ENCODE measurements around the gene GK. TPM values are rescaled to one million over a fixed set of nuclear protein-coding genes. Genes with fewer than 3 reads are reported as not detected.

The GK gene
- total and polyA plus RNA-seq, 2 donors (not counting 3 experiments of a cell fraction or from before 2014, with no cell fraction given), result 2.7 to 7.6 TPM

DNA sequence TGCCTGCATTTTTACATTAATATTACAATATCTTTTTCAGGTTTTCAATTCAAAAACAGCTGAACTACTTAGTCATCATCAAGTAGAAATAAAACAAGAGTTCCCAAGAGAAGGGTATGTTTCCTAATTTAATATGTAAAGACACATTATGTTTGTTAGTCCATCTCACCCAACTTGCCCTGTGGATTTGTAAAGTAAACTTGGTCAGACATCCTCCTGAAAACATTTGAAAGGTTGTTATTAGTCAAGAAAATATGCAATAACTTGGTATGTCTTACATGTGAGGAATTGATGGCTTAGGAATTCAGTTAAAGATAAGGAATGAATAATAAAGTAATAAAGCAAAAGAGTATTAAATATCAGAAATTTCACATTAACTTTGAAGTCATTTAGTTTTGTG, 12.2 kb downstream of the GK start:
- H3K27ac ChIP-seq (ENCODE audit: insufficient read depth, low read depth, low read length), result no peak overlapping the region
- no TSS peak for BruUV-seq (replicated peaks)
- no peaks in the 10 kb centered on the region for H3K36me3 ChIP-seq (ENCODE audit: control insufficient read depth in 2 of 2, extremely low read depth in 1 of 2, insufficient read depth in 2 of 2, low read length in 2 of 2)
- dilution Hi-C loops (cut with MboI; ENCODE audit: extremely low pct_ligation_motif_present, low sequenced_read_pairs) (no loop called here), intact Hi-C loops (cut with micrococcal nuclease) (no loop called here)
- no peak overlapping the region for H2AFZ ChIP-seq (ENCODE audit: low read depth, low read length)
- POLR2A ChIA-PET, result no interaction called here
- no peaks in the 10 kb centered on the region for H3K4me1 ChIP-seq (ENCODE audit: control insufficient read depth, extremely low read depth, insufficient read depth, low read length)
- no peak for TF ChIP-seq JUN (IDR thresholded peaks at IDR 0.05; ENCODE audit: borderline replicate concordance, insufficient read depth, insufficient read length, low read depth)
- TF ChIP-seq POLR2A (IDR thresholded peaks at IDR 0.05; ENCODE audit: low read depth, low read length), result no peak
- H3K9me1 ChIP-seq (replicated peaks; ENCODE audit: control insufficient read depth, extremely low read depth, insufficient read depth, low read length), result no peaks in the 10 kb centered on the region
- no peak for DNase-seq (ENCODE audit: low read depth, low spot score)
- H3K27me3 ChIP-seq (ENCODE audit: control insufficient read depth in 2 of 2, insufficient read depth in 2 of 2, low read length in 2 of 2), result no peaks in the 10 kb centered on the region
- no peaks in the 10 kb centered on the region for H4K20me1 ChIP-seq (replicated peaks; ENCODE audit: control insufficient read depth, extremely low read depth, insufficient read depth, low read length)
- H3K79me2 ChIP-seq (ENCODE audit: control insufficient read depth, insufficient read depth, low read length), result no peaks in the 10 kb centered on the region
- no peak overlapping the region for H3K4me2 ChIP-seq (ENCODE audit: insufficient read depth, low read length)
- no peak overlapping the region for H3K4me3 ChIP-seq (replicated peaks in 1 of 3; ENCODE audit: insufficient read depth in 1 of 3, low read depth in 1 of 3, low read length in 3 of 3)
- CTCF ChIA-PET, result no interaction called here
- no peak overlapping the region for H3K9ac ChIP-seq (replicated peaks; ENCODE audit: extremely low read depth, insufficient read depth, low read length)
- H3K9me3 ChIP-seq (replicated peaks; ENCODE audit: control insufficient read depth, insufficient read depth, low read length), result no peaks in the 10 kb centered on the region
- FAIRE-seq, result no peak

DNA sequence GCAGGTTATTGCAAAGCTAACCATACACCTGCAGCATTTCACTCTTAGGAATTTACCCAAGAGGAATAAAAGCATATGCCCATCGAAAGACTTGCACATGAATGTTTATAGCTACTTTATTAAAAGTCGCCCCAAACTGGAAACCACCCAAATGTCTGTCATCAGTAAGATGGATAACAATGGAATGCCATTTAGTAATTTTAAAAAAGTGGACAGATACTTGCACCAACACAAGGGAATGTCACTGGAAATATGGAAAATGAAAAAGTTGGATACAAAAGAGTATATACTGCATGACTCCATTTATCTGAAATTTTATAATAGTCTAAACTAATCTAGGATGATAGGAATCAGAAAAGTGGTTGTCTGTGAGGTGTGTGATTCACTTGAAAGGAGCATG, 12.9 kb downstream of the GK start:
- H3K4me2 ChIP-seq (ENCODE audit: insufficient read depth, low read length), result no peak overlapping the region
- TF ChIP-seq POLR2A (IDR thresholded peaks at IDR 0.05; ENCODE audit: low read depth, low read length), result no peak
- TF ChIP-seq, protein P1, sequence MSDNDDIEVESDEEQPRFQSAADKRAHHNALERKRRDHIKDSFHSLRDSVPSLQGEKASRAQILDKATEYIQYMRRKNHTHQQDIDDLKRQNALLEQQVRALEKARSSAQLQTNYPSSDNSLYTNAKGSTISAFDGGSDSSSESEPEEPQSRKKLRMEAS (IDR thresholded peaks at IDR 0.05; ENCODE audit: insufficient read depth, insufficient read length), result no peak
- H3K27me3 ChIP-seq (ENCODE audit: control insufficient read depth in 2 of 2, insufficient read depth in 2 of 2, low read length in 2 of 2), result no peaks in the 10 kb centered on the region
- no peaks in the 10 kb centered on the region for H3K4me1 ChIP-seq (ENCODE audit: control insufficient read depth, extremely low read depth, insufficient read depth, low read length)
- BruUV-seq (replicated peaks), result no TSS peak
- DNase-seq (ENCODE audit: low read depth, low spot score) (no peak), FAIRE-seq (no peak)
- CTCF ChIA-PET, result no interaction called here
- no peaks in the 10 kb centered on the region for H3K9me3 ChIP-seq (replicated peaks; ENCODE audit: control insufficient read depth, insufficient read depth, low read length)
- H3K4me3 ChIP-seq (replicated peaks in 1 of 3; ENCODE audit: insufficient read depth in 1 of 3, low read depth in 1 of 3, low read length in 3 of 3), result no peak overlapping the region
- H3K36me3 ChIP-seq (ENCODE audit: control insufficient read depth in 2 of 2, extremely low read depth in 1 of 2, insufficient read depth in 2 of 2, low read length in 2 of 2), result no peaks in the 10 kb centered on the region
- H3K27ac ChIP-seq (ENCODE audit: insufficient read depth, low read depth, low read length), result no peak overlapping the region
- POLR2A ChIA-PET, result no interaction called here
- dilution Hi-C loops (cut with MboI; ENCODE audit: extremely low pct_ligation_motif_present, low sequenced_read_pairs) (no loop called here), intact Hi-C loops (cut with micrococcal nuclease) (no loop called here)
- no peak overlapping the region for H2AFZ ChIP-seq (ENCODE audit: low read depth, low read length)
- H4K20me1 ChIP-seq (replicated peaks; ENCODE audit: control insufficient read depth, extremely low read depth, insufficient read depth, low read length), result no peaks in the 10 kb centered on the region
- H3K79me2 ChIP-seq (ENCODE audit: control insufficient read depth, insufficient read depth, low read length), result no peaks in the 10 kb centered on the region
- H3K9me1 ChIP-seq (replicated peaks; ENCODE audit: control insufficient read depth, extremely low read depth, insufficient read depth, low read length), result no peaks in the 10 kb centered on the region
- no peak overlapping the region for H3K9ac ChIP-seq (replicated peaks; ENCODE audit: extremely low read depth, insufficient read depth, low read length)
